Stimulated activated CD8-positive, alpha-beta memory T cell treated with anti-CD3 and anti-CD28 coated beads, Interleukin-4, amount 100 ng/mL, for 4 hours (primary cell): ENCODE data around the gene SNX14.
"Not testable (repeated sequence)": the region's sequence is repeated elsewhere in the genome, so short reads cannot be mapped to it uniquely, and the experiment has no call there.

Experiments
- DNase-seq, 2 donors: peaks; one replicate each; pipeline ENCODE4 v3.0.0-alpha.2; 2020; ENCODE audit warnings: low read depth in 2 of 2, low spot score in 1 of 2

Gene SNX14

DNA sequence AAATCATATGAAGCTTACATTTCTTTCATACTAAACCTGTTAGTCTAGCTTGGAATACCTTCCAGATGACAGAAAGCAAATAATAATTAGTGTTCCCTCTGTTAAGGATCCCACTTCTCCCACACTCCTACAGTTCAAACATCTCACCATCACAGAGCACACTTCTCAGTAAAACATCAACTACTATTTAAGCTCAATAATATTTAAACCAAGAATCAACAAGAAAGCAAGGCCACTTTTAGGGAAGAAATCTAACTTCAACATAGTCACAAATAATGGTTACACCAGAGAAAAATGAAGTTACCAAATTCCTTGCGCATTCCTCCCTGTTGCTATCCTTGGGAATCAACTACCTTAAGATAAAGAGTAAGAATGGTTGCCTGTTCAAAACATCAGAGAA is 1.6 kb downstream of the SNX14 start:
- no peak for DNase-seq

DNA sequence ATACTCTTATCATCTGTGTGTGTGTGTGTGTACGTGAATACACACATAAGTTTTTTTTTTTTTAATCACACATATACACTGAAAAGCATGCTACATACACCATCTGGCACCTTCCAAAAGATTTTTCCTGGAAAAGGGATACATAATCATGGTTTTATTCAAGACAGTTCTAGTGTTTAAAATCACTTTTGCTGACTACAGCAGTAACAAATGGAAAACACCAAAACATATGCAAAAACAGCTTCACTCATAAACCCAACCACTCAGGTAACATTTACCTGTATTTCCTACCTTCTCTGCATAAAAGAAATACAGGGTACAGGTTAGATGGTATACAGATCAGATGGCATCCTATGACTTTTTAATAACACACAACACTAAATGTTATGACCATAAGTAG is 2.5 kb downstream of the SNX14 start:
- no peak for DNase-seq

DNA sequence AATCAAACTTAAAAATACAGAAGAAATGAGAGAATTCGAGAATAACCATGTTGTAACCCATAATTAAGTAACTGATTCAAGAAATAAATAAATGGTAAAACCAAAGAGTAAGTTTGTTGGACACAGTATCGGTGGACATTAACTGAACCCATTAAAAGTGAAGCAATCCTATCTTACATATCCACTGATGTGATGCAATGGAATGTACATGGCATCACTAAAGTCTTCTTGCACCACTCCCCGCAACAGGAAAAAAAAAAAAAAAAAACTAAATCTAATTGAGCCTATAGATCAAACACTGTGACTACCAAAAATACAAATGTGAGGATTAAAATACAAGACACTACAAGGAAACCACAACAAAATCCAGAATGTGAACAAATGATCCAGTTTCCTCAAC is 7.9 kb downstream of the SNX14 start:
- DNase-seq = no peak

DNA sequence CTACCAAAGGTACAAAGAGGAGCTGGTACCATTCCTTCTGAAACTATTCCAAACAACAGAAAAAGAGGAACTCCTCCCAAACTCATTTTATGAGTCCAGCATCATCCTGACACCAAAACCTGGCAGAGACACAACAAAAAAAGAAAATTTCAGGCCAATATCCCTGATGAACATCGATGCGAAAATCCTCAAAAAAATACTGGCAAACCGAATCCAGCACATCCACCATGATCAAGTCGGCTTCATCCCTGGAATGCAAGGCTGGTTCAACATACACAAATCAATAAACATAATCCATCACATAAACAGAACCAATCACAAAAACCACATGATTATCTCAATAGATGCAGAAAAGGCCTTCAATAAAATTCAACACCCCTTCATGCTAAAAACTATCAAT is 10.8 kb downstream of the SNX14 start:
- not testable (repeated sequence) for DNase-seq

DNA sequence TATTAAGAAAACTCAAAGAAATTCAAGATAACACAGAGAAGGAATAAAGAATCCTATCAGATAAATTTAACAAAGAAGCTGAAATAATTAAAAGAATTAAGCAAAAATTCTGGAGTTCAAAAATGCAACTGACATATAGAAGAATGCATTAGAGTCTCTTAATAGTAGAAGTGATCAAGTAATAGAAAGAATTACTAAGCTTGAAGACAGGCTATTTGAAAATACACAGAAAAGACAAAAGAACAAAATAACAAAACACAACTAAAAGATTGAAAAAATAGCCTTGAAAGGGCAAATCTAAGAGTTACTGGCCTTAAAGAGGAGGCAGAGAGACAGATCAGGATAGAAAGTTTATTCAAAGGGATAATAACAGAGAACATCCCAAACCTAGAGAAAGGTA is 12.1 kb downstream of the SNX14 start:
- DNase-seq = no peak

DNA sequence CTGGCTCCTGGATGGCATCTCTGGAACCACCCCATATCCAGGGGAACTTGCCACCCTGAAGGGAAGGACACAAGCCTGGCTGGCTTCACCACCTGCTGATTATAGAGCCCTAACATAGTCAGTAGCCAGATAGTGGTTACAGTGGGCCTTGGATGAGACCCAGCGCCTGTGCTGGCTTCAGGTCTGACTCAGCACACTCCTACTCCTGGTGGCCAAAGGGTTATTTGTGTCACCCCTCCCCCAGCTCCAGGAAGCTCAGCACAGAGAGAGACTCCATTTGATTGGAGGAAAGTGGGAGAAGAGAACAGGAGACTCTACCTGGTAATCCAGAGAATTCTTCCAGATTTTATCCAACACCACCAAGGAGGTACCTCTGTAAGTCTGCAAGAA is 12.8 kb downstream of the SNX14 start:
- DNase-seq = no peak

DNA sequence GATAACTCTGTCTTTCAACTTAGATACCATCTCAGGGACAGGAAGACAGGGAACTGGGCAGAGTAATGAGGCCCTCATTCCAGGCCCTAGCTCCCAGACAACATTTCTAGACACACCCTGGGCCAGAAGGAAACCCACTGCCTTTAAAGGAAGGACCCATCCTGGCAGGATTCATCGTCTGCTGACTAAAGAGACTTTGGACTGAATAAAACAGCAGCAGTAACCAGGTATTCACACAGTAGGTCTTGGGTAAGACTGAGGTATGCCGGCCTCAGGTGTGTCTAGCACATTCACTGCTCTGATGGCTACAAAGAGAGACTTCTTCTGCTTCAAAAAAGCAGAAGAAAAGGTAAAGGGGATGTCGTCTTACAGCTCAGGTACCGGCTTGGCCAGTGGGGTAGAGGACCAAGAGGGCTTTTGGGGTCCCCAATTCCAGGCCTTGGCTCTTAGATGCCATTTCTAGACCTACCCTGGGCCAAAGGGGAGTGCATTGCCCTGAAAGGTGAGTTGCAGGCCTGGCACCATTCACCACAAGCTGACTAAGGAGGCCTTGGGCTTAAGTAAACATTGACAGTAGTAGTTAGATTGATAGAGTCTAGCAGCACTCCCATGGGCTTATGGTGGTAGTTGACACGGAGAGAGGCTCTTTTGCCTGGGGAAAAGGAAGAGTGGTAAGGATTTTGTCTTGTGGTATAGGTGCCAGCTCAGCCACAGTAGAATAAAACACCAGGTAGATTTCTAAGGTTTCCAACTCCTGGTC is 13.4 kb downstream of the SNX14 start:
- no peak for DNase-seq

DNA sequence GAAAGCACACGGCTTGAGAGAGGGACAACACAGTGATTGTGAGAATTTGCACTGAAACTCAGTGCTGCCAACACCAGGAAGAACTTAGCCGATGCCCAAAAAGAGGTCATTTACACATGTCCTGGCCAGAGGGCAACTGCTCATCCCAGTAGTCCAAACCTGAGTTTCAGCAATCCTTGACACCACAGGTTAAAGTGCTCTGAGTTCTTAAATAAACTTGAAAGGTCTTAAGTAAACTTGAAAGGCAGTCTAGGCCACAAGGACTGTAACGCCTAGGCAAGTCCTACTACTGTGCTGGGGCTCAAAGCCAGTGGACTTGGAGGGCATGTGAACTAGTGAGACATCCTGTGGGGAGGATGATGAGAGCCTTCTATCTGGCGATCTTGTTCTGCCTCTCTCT is 14.1 kb downstream of the SNX14 start:
- no peak for DNase-seq

DNA sequence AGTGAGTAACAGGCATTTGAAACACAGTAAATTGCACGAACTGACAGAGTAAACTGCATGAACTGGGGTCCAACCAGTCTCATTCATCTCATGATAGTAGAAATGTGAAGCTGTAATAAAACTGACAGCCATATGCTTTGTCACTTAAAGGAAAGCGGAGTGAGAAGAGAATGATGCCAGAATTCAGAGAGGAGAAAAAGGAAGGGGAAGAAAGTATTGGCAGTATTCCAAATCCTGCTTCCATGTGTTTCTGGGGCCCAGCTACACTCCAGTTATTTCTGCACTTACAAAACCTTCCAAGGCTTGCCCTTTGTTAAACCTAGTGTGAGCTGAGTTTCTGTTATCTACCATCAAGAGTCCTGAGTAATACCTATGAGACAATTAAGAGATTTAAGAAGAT is 17.2 kb downstream of the SNX14 start:
- no peak for DNase-seq

DNA sequence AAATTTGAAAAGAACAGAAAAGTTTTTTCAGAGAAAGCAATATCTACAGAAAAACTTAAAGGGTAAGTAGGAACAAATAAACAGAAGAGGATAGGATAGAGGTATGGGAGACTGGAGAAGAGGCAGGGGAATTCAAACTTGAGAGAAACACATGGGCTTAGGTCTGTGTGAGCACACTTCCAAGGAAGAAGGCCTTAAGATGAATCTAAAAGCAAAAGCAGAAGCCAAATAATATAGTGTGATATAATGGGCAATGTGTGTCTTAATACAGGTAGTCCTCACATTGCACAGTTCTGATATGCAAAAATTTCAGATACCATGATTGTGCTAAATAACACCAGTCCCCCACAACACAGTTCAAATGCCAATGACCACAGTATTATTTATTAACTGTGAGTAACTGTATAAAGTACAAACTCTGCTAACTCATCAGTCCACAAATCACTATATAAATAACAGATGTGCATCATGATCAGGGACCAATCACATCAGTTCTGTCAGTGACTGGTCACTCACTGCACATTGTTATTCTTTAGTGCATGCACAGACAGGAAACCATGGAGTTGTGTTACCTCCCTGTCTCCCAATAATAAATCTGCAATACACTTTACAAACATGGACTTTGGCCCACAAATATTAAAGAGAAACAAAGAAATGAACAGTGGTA is 18.6 kb downstream of the SNX14 start:
- no peak for DNase-seq

DNA sequence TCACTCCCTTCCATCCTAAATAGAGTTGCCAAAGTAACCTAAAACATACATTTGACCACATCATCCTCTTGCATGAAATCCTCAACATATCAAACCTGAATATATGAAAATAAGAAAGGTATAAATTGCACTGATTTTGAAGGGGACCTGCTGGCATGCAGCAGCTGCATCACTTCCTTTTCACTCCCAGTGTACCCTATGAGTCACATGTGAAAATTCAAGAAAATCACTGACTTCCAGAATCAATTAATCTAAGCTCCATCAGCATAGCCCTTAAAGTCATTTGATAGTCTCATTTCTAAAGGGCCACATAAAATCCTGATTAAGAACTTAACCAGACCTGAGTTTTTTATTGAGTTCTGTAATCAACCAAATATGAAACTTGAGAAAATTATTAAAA is 24.3 kb downstream of the SNX14 start:
- no peak for DNase-seq

DNA sequence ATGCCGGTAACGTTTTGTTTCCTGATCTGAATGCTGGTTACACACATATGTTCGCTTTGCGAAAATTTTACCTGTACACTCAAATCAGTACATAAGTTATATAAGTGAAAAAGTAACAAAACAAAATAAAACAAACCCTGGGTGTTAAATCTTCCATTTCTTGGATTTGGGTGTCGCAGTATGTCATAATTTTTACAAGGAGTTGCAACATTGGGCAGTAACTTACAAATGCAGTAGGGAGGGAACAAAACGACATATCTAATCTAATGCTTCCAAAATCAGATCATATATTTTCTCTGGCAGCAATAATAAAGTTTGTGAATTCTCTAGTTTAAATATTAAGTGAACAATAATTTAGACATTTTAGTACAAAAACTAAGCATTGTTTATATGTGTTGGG is 25.2 kb downstream of the SNX14 start:
- no peak for DNase-seq

DNA sequence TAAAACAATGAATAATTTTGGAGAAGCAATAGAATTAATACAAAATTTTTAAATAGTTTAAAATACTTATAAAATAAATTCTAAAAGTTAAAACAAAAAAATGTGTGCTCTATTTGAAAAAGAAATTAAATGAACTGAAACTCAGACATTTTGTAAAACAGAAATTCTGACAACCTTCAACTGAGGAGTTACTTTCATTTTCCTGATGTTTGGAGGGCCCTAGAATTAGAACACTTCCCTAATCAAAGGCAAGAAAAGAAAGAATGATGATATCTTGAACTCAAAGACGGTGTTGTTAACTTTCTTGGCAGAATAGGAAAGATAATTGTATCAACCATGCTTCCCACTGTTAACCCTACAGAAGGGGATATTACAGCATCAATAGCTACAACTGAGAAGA is 27.9 kb downstream of the SNX14 start:
- DNase-seq = no peak

DNA sequence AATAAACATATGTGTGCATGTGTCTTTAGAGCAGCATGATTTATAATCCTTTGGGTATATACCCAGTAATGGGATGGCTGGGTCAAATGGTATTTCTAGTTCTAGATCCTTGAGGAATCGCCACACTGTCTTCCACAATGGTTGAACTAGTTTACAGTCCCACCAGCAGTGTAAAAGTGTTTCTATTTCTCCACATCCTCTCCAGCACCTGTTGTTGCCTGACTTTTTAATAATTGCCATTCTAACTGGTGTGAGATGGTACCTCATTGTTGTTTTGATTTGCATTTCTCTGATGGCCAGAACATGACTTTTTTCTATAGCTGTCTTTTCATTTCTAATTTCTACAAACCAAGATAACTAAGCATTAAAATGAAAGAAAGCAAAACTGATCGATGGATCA is 29.4 kb downstream of the SNX14 start:
- DNase-seq = not testable (repeated sequence)

DNA sequence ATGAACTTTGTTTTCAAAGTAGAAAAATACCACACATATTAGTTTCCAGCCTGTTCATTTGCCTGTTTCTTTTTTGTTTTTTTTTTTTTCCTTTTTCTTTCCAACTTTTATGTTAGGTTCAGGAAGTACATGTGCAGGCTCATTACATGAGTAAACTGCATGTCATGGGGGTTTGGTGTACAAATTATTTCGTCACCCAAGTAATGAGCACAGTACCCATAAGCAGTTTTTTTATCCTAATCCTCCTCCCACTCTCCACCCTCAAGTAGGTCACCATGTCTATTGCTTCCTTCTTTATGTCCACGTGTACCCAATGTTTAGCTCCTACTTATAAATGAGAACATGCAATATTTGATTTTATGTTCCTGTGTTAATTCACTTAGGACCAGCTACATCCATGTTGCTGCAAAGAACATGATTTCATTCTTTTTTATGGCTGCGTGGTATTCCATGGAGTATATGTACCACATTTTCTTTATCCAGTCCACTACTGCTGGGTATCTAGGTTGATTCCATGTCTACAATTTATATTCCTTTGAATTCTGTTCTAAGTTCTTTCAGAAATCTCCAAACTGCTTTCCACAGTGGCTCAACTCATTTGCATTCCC is 31.8 kb downstream of the SNX14 start:
- DNase-seq = no peak

DNA sequence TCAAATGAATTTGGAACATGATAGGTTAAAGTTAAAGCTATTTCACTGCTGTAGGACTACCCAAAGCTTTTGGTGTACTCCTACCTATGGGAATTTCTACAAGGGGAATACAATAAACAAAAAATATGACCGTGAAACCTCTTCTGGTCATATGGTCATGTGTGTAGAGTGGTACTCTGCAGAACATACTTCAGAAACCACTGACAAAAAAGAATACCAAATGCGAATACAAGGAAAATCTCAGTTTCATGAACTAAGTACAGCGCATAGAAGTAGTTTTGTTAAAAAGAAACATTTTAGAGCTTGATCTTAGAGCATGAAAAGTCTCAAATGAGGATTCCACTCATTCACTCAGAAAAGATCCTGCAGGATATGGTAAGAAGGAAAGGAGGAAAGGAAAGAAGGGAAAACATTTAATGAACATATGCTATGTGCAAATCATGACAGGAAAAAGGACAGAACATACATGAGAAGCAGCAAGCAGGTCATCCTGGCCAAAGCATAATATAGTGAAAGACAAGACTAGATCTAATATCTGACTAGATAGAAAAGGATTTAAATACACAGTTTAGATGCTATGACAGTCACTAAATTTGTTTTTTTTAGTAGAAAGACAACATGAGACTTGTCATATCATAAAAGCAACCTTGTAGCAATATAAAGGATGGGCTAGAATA is 36.5 kb downstream of the SNX14 start:
- DNase-seq = no peak

DNA sequence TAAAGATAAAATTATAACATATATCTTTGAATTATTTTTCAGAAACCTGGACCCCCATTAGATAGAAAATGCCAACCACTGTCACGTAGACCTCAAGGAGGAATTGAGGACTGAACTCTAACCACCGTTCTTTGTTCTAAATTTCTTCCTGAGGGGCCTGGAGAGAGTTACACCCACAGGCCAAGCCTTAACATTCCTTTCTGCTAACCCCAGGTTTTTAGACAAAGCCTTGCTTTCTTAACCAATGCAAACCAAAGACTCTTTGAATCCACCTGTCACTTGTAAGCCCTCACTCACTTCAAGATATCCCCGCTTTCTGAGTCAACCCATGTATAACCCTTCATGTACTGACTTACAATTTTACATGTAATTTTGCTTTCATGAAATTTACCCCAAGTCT is 41.0 kb downstream of the SNX14 start:
- DNase-seq = no peak

DNA sequence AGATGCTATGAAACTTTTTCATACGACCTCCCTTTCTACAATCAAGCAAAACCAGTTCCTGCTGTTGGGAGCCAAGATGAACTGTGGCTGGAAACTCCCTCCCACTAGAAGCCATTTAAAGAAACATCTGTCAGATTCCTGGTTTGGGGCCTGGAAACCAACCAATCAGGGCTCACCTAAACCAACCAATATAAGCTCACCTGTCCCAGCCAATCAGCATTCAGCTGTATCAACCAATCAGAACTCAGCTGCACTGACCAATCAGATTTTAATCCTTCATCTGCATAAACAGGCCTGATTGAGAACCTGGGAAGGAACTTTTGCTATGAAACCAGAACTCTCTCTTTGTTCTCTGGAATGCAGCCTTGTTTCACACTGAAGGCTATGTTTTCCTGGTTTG is 42.4 kb downstream of the SNX14 start:
- DNase-seq = no peak

DNA sequence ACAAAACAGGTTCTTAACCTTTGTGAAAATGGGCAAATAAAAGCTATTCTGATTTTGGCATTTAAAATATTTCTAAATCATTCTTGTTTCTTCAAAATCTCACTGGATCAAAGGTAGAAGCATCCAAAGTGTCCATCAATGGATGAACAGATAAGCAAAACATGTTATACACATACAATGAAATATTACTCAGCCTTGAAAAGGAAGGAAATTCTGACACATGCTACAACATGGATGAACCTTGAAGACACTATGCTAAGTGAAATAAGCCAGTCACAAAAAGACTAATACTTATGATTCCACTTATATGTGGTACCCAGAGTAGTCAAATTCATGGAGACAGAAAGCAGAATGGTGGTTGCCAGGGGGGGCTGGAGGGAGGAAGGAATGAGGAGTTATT is 45.9 kb downstream of the SNX14 start:
- DNase-seq = no peak

DNA sequence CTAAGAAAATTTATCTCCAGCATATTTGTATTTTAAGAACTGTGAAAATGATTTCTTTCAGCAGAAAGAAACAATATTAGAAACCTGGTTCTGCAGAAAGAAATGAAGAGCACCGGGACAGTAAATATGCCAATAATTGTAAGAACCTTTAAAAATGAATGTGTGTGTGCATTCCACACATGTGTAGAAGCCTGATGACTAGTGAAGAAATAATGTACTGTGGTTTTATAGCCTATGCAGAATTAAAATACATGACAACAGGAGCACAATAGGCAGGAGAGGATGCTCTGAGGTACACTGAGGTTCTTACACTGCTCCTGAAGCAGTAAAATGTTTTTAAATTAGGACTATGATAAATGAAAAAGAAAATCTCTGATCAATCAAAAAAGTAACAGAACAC is 48.9 kb downstream of the SNX14 start:
- DNase-seq = no peak

DNA sequence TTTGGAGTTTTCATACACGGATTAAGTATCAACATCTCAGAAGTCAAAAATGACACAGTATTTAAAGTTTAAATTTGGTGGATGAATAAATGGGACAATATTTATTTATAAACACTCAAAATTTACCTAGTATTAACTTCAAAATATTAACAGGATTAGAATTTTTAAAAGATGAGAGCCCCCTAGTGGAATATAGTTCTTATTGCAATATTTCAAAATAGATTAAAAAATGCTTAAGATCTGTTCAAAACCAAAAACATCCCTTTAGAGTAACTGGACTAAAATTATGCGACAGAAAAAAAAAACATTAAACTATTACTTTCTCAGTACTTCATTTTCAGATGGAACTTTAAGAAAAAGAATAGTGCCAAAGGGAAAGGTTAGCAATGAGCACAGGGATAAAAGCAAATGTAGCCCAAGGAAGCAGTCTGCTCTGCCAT is 56.6 kb downstream of the SNX14 start:
- DNase-seq = no peak

DNA sequence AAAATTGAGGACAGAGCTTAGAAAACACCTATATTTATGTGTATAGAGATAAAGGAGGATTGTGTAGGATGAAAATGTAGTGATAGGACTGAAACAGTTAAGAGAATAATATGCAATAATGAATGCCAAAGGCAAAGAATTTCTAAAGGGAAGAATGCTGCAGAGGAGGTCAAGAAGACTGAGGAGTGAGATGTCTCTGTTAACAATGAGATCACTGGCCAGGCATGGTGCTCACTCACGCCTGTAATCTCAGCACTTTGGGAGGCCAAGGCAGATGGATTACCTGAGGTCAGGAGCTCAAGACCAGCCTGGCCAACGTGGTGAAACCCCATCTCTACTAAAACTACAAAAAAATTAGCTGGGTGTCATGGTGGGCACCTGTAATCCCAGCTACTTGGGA is 69.4 kb downstream of the SNX14 start:
- DNase-seq = not testable (repeated sequence)
